Breast epithelium (tissue), 4 donors: Measurements from ENCODE around the gene EMC10. TPM values are rescaled to one million over a fixed set of nuclear protein-coding genes. Genes with fewer than 3 reads are reported as not detected.

ENCODE experiments used
- DNase-seq, 2 donors: peaks; one replicate each; pipeline ENCODE4 v3.0.0-alpha.2; 2019; ENCODE audit warnings: low spot score in 2 of 2
- H3K27ac ChIP-seq, 2 donors: fragments of 200-600 bp; sonication (generic) in 1 of 2; one replicate each; pipeline ENCODE4 v1.5.1; 2016 to 2019; ENCODE audit warnings: mild to moderate bottlenecking in 1 of 2
- H3K27me3 ChIP-seq, 2 donors: fragments of 200-600 bp; sonication (generic) in 1 of 2; one replicate each; pipeline versions ENCODE4 v1.5.1 to v1.6.0; 2017 to 2019; ENCODE audit warnings: control low read depth in 1 of 2, mild to moderate bottlenecking in 1 of 2
- H3K36me3 ChIP-seq: fragments of 200-600 bp; one replicate; pipeline ENCODE4 v1.5.1; 2019
- H3K4me1 ChIP-seq, 2 donors: fragments of 200-600 bp; sonication (generic); one replicate each; pipeline ENCODE4 v1.5.1; 2016 to 2019; ENCODE audit warnings: control low read depth in 1 of 2
- H3K4me3 ChIP-seq, 3 donors: fragments of 200-600 bp; sonication (generic); 1 replicate in 2 of 3; 2 replicates in 1 of 3; pipeline ENCODE4 v1.5.1; 2016 to 2019; ENCODE audit warnings: mild to moderate bottlenecking in 3 of 3, moderate library complexity in 2 of 3
- H3K9me3 ChIP-seq, 2 donors: fragments of 200-600 bp; sonication (generic) in 1 of 2; one replicate each; pipeline ENCODE4 v1.5.1; 2016 to 2019; ENCODE audit warnings: control low read depth in 1 of 2
- CTCF ChIP-seq, 3 donors: fragments of 450-650 bp; IDR thresholded peaks; one replicate each; pipeline ENCODE4 v1.5.1; 2016 to 2017; ENCODE audit warnings: antibody characterized with exemption in 3 of 3, mild to moderate bottlenecking in 3 of 3, moderate library complexity in 3 of 3
- POLR2A ChIP-seq: fragments of 450-650 bp; IDR thresholded peaks from one replicate; pipeline ENCODE4 v1.6.1; 2016; ENCODE audit warnings: antibody characterized with exemption, mild to moderate bottlenecking, moderate library complexity
- POLR2AphosphoS5 ChIP-seq, 3 donors: sonication (generic); formaldehyde crosslinking; IDR thresholded peaks; one replicate each; pipeline ENCODE4 v1.6.1; 2017; ENCODE audit warnings: antibody characterized with exemption in 3 of 3
- intact Hi-C: fragments of 100-400 bp; cut with DNase I; formaldehyde crosslinking; loops from one replicate; pipeline ENCODE4 v1.15.1; 2023; ENCODE audit warnings: low total_unique reads
- total RNA-seq, 3 donors: library from RNA; depleted of rRNA; stranded (reverse); fragments of >200 nt; gene quantifications; one replicate each; pipeline ENCODE4 v1.1.0, GENCODE V29; 2016

EMC10 gene
- total RNA-seq, 3 donors from 2014 or later, result 38.0 to 78.2 (median 64.6) TPM

- no peaks in the 10 kb centered on the region for H3K36me3 ChIP-seq
- no peak for DNase-seq
- no peak overlapping the region for H3K27ac ChIP-seq
- H3K4me3 ChIP-seq, result no peak overlapping the region
- no peaks in the 10 kb centered on the region for H3K9me3 ChIP-seq
- no peaks in the 10 kb centered on the region for H3K27me3 ChIP-seq
- no peaks in the 10 kb centered on the region for H3K4me1 ChIP-seq
- no peak for TF ChIP-seq CTCF (IDR thresholded peaks at IDR 0.05)
- no peak for TF ChIP-seq POLR2AphosphoS5 (IDR thresholded peaks at IDR 0.05)
- TF ChIP-seq POLR2A, result no peak
- intact Hi-C loops, result no loop called here
Observed at GRCh38 chr19:50500753-50501151, 24.4 kb downstream of the EMC10 start.

GRCh38 chr19:50501186-50501567 lies 24.9 kb downstream of the EMC10 start:
- Histone ChIP-seq H3K4me3 (no peak overlapping the region), H3K4me1 (no peaks in the 10 kb centered on the region), H3K27me3 (no peaks in the 10 kb centered on the region), H3K36me3 (no peaks in the 10 kb centered on the region), H3K9me3 (no peaks in the 10 kb centered on the region), H3K27ac (no peak overlapping the region)
- intact Hi-C loops, result no loop called here
- no peak for TF ChIP-seq POLR2A
- no peak for DNase-seq

GRCh38 chr19:50501568-50502475 lies 25.5 kb downstream of the EMC10 start:
- Histone ChIP-seq H3K27me3 (no peaks in the 10 kb centered on the region), H3K27ac (no peak overlapping the region), H3K36me3 (no peaks in the 10 kb centered on the region), H3K4me3 (no peak overlapping the region), H3K9me3 (no peaks in the 10 kb centered on the region), H3K4me1 (no peaks in the 10 kb centered on the region)
- TF ChIP-seq POLR2AphosphoS5 (IDR thresholded peaks at IDR 0.05) (no peak), CTCF (IDR thresholded peaks at IDR 0.05) (no peak), POLR2A (no peak)
- intact Hi-C loops, result no loop called here
- DNase-seq, result no peak

GRCh38 chr19:50505856-50506611 lies 29.7 kb downstream of the EMC10 start:
- Histone ChIP-seq H3K4me3 (no peak overlapping the region), H3K27ac (no peak overlapping the region), H3K36me3 (no peaks in the 10 kb centered on the region), H3K9me3 (no peaks in the 10 kb centered on the region), H3K27me3 (no peaks in the 10 kb centered on the region), H3K4me1 (peaks cover 7% of the 10 kb centered on the region in 2 donors)
- intact Hi-C loops, result no loop called here
- DNase-seq, result no peak
- TF ChIP-seq POLR2AphosphoS5 (IDR thresholded peaks at IDR 0.05) (no peak), CTCF (IDR thresholded peaks at IDR 0.05) (no peak), POLR2A (no peak)

- Histone ChIP-seq H3K4me3 (no peak overlapping the region), H3K9me3 (no peaks in the 10 kb centered on the region), H3K27ac (no peak overlapping the region), H3K27me3 (no peaks in the 10 kb centered on the region), H3K36me3 (no peaks in the 10 kb centered on the region), H3K4me1 (peaks cover 7% of the 10 kb centered on the region in 2 donors)
- intact Hi-C loops, result no loop called here
- no peak for DNase-seq
- TF ChIP-seq CTCF (IDR thresholded peaks at IDR 0.05) (no peak), POLR2AphosphoS5 (IDR thresholded peaks at IDR 0.05) (no peak), POLR2A (no peak)
Observed at GRCh38 chr19:50506700-50507099, 30.4 kb downstream of the EMC10 start.
